HCT116 (cell line): ENCODE results near the gene INS. TPM values are rescaled to one million over a fixed set of nuclear protein-coding genes. Genes with fewer than 3 reads are reported as not detected.
A peak's percentile ranks its signal among the peaks of the same experiment; 100 is the strongest.

Experiments
- ATAC-seq: fragments of 200-7000 bp; cut with Tn5 transposase; 2 replicates; pipeline ENCODE4 v1.9.1; 2020; ENCODE audit warnings: mild to moderate bottlenecking, moderate library complexity
- BruUV-seq: library from RNA; stranded (reverse); fragments of 400-500 nt; replicated peaks from 2 replicates; lab custom pipeline; 2021; lab: Mats Ljungman, UMichigan
- CTCF ChIA-PET: fragments of 300-600 bp; sonication (Branson Sonifier 250); formaldehyde crosslinking; loops from one replicate; lab custom pipeline; 2021; ENCODE audit warnings: antibody characterized with exemption; lab: Charles Lee
- POLR2A ChIA-PET: fragments of 300-600, 350-600 bp; sonication (Branson Sonifier 250); formaldehyde crosslinking; loops from one replicate; lab custom pipeline; 2021; ENCODE audit warnings: antibody characterized with exemption; lab: Charles Lee
- RAD21 ChIA-PET, 2 experiments: fragments of 300-600 bp; sonication (Branson Sonifier 250); formaldehyde crosslinking; loops; one replicate each; lab custom pipeline; 2023; ENCODE audit warnings: low total read pairs in 2 of 2; ENCODE audit not compliant: uncharacterized antibody in 2 of 2, unreplicated experiment in 2 of 2, low non-redundant PET in 1 of 2; lab: Charles Lee
- DNase-seq: peaks from one replicate; pipeline ENCODE4 v3.0.0-alpha.2; 2010; ENCODE audit warnings: low read depth, low spot score
- H2AFZ ChIP-seq: fragments of 200-600 bp; shearing (Covaris generic), sonication (generic); 2 replicates; pipeline ENCODE4 v1.6.1; 2017; ENCODE audit warnings: low read depth, mixed run types, mixed read lengths, antibody characterized with exemption, low read length; ENCODE audit not compliant: poor library complexity, severe bottlenecking
- H3K27ac ChIP-seq: 2 replicates; pipeline ENCODE4 v1.5.1; 2012; ENCODE audit warnings: low read depth, low read length
- H3K27me3 ChIP-seq: fragments of 200-600 bp; sonication (generic); 2 replicates; pipeline ENCODE4 v1.6.1; 2016; ENCODE audit warnings: mixed run types, low read length, mixed read lengths; ENCODE audit not compliant: insufficient read depth
- H3K36me3 ChIP-seq, 2 experiments: fragments of 200-500 bp in 1 of 2; fragments of 200-600 bp in 1 of 2; sonication (Bioruptor generic) in 1 of 2; sonication (generic) in 1 of 2; 2 replicates each; pipeline versions ENCODE4 v1.5.1 to v1.6.1; 2014 to 2016; ENCODE audit warnings: low read length in 2 of 2, inconsistent platforms in 1 of 2, mixed read lengths in 1 of 2, mixed run types in 1 of 2; ENCODE audit not compliant: insufficient read depth in 2 of 2, control insufficient read depth in 1 of 2
- H3K4me1 ChIP-seq, 2 experiments: fragments of 200-600 bp in 1 of 2; sonication (generic) in 1 of 2; 2 replicates each; pipeline versions ENCODE4 v1.5.1 to v1.6.1; 2012 to 2017; ENCODE audit warnings: low read length in 2 of 2, inconsistent platforms in 1 of 2, mild to moderate bottlenecking in 1 of 2, mixed read lengths in 1 of 2, mixed run types in 1 of 2, moderate library complexity in 1 of 2; ENCODE audit not compliant: insufficient read depth in 2 of 2, control insufficient read depth in 1 of 2
- H3K4me2 ChIP-seq: fragments of 200-600 bp; sonication (generic); 2 replicates; pipeline ENCODE4 v1.6.1; 2017; ENCODE audit warnings: mixed run types, low read length, mixed read lengths
- H3K4me3 ChIP-seq, 2 experiments: fragments of 200-600 bp in 1 of 2; sonication (generic) in 1 of 2; replicated peaks in 1 of 2; 2 replicates each; pipeline ENCODE4 v1.5.1; 2011 to 2016; ENCODE audit warnings: low read length in 2 of 2, control low read depth in 1 of 2, low read depth in 1 of 2, mild to moderate bottlenecking in 1 of 2, mixed read lengths in 1 of 2, mixed run types in 1 of 2
- H3K79me2 ChIP-seq: fragments of 200-600 bp; sonication (generic); 2 replicates; pipeline ENCODE4 v1.6.1; 2017; ENCODE audit warnings: mild to moderate bottlenecking, mixed run types, low read length, moderate library complexity, mixed read lengths; ENCODE audit not compliant: insufficient read depth
- H3K9ac ChIP-seq: fragments of 200-600 bp; sonication (generic); 2 replicates; pipeline ENCODE4 v1.6.1; 2016; ENCODE audit warnings: low read length, mixed read lengths
- H3K9me2 ChIP-seq: fragments of 200-600 bp; sonication (generic), shearing (Covaris generic); 2 replicates; pipeline ENCODE4 v1.6.1; 2017; ENCODE audit warnings: mixed run types, mild to moderate bottlenecking, moderate library complexity; ENCODE audit not compliant: insufficient read depth
- H3K9me3 ChIP-seq, 2 experiments: fragments of 200-500 bp in 1 of 2; fragments of 200-600 bp in 1 of 2; sonication (Bioruptor generic) in 1 of 2; sonication (generic) in 1 of 2; 2 replicates each; pipeline ENCODE4 v1.6.1; 2014 to 2017; ENCODE audit warnings: low read length in 2 of 2, mixed read lengths in 2 of 2, inconsistent platforms in 1 of 2, low read depth in 1 of 2, mild to moderate bottlenecking in 1 of 2, mixed run types in 1 of 2, moderate library complexity in 1 of 2; ENCODE audit not compliant: control insufficient read depth in 1 of 2, insufficient read depth in 1 of 2
- H4K20me1 ChIP-seq: fragments of 200-600 bp; sonication (generic), shearing (Covaris generic); 2 replicates; pipeline ENCODE4 v1.6.1; 2017; ENCODE audit warnings: mixed run types, mild to moderate bottlenecking, moderate library complexity; ENCODE audit not compliant: insufficient read depth
- CTCF ChIP-seq, 3 experiments: fragments of 200-600 bp in 1 of 3; sonication (generic) in 1 of 3; IDR thresholded peaks in 2 of 3; conservative IDR thresholded peaks in 1 of 3; 2 replicates each; pipeline ENCODE4 v1.5.1; 2012 to 2017; ENCODE audit warnings: low read depth in 2 of 3, low read length in 2 of 3, antibody characterized with exemption in 1 of 3, borderline replicate concordance in 1 of 3, control low read depth in 1 of 3, mild to moderate bottlenecking in 1 of 3, mixed read lengths in 1 of 3, mixed run types in 1 of 3, moderate library complexity in 1 of 3; ENCODE audit not compliant: insufficient read depth in 1 of 3
- FOSL1 ChIP-seq: IDR thresholded peaks from 2 replicates; pipeline ENCODE4 v1.6.1; 2012; ENCODE audit warnings: low read depth
- RAD21 ChIP-seq: IDR thresholded peaks from 2 replicates; pipeline ENCODE4 v1.6.1; 2012; ENCODE audit warnings: low read depth, mild to moderate bottlenecking
- intact Hi-C: fragments of 100-400 bp; cut with micrococcal nuclease; formaldehyde crosslinking; loops from 2 replicates; pipeline ENCODE4 v1.10.0; 2022
- total RNA-seq: library from RNA; stranded (reverse); gene quantifications from one replicate; pipeline ENCODE4 v1.2.1, GENCODE V29; 2021; ENCODE audit not compliant: unreplicated experiment

Gene INS
- total RNA-seq, 1 experiment from 2014 or later = 0.44 TPM

DNA sequence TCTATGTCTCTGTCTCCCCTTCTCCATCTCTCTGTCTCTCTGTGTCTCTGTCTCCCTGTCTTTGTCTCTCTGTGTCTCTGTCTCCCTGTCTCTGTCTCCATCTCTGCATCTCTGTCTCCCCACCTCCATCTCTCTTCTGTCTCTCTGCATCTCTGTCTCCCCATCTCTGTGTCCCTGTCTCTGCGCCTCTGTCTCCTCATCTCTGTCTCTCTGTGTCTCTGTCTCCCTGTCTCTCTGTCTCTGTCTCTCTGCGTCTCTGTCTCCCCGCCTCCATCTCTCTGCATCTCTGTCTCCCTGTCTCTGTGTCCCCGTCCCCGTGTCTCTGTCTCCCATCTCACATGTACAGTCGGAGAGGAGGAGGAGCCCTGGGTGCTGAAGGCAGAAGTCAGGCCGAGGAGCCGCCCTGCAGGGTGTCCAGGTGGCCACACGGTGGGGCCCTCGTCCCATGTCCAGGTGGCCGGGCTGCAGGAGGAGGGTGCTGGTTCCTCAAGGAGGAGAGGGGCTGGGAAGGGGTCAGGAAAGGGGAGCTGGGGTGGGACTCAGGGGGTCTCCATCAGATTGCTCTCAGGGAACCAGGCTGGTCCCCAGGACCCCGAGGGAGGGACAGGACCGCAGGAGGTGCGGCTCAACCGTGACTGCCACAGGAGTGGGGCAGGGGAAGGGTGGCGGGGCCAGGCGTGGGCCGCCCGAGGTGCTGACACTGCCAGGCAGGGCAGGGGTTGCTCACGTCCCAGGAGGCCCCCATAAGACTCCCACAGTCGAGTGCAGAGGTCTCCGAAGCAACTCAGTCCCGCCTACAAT, 36.2 kb upstream of the INS start:
- RAD21 ChIA-PET = interaction anchor here (1.1 to 1.5 kb wide), 3 partner anchors 102 to 223 kb away, joined by 3 to 5 read pairs (median 4); no protein-coding TSS in a partner anchor

More for the DNA sequence above, 36.2 kb upstream of the INS start:
- H3K27me3 ChIP-seq = no peaks in the 10 kb centered on the region
- H3K9me2 ChIP-seq = no peaks in the 10 kb centered on the region
- DNase-seq = peak; percentile 54
- no peak overlapping the region; the same call in 1 of the 2 replicates for H3K27ac ChIP-seq
- BruUV-seq = no TSS peak
- H2AFZ ChIP-seq = no peak overlapping the region
- ChIA-PET CTCF (interaction anchor here (1.0 to 3.7 kb wide), 3 partner anchors 101 to 223 kb away, joined by 4 to 24 read pairs (median 9); no protein-coding TSS in a partner anchor), POLR2A (no interaction called here)
- peak; percentile 90 for ATAC-seq
- no peaks in the 10 kb centered on the region for H3K9me3 ChIP-seq
- TF ChIP-seq FOSL1 = no peak
- TF ChIP-seq CTCF (IDR thresholded peaks at IDR 0.05 in 2 of 3, conservative IDR thresholded peaks at IDR 0.05 in 1 of 3; ENCODE audit: borderline replicate concordance in 1 of 3, insufficient read depth in 1 of 3, low read depth in 2 of 3, low read length in 2 of 3) = peak; percentile 85 to 97 (median 97)
- peak; percentile 98 for TF ChIP-seq RAD21
- peaks cover 5 to 20% of the 10 kb centered on the region in 2 experiments; a peak in 3 of 4 replicates for H3K4me1 ChIP-seq
- no peak overlapping the region for H3K4me3 ChIP-seq
- intact Hi-C loops = loop anchor here (1.0 to 10.0 kb wide), 4 partner anchors 102 to 338 kb away; partner anchors contain the start of gene TSSC4
- no peak overlapping the region for H3K9ac ChIP-seq
- H3K36me3 ChIP-seq = no peaks in the 10 kb centered on the region
- H3K4me2 ChIP-seq = no peak overlapping the region
- no peaks in the 10 kb centered on the region for H4K20me1 ChIP-seq
- no peaks in the 10 kb centered on the region for H3K79me2 ChIP-seq
